Measurements from ENCODE around the gene C19orf33. TPM values are rescaled to one million over a fixed set of nuclear protein-coding genes. Genes with fewer than 3 reads are reported as not detected.

C19orf33 gene
- total and polyA plus RNA-seq, 9 of the 15 experiments (the other 6 are each of a cell fraction or from before 2014, with no cell fraction given): 3.2 TPM; not detected in 8

GRCh38 chr19:38336638-38337359 lies 32.7 kb downstream of the C19orf33 start:
- Histone ChIP-seq H3K9me3 (replicated peaks; ENCODE audit: control insufficient read depth, insufficient read depth, low read depth, low read length) (no peaks in the 10 kb centered on the region), H3K79me2 (ENCODE audit: control insufficient read depth, insufficient read depth, low read length) (peaks cover 2% of the 10 kb centered on the region; the same call in 1 of the 3 replicates), H3K27me3 (ENCODE audit: control insufficient read depth in 2 of 2, insufficient read depth in 2 of 2, low read length in 2 of 2) (no peaks in the 10 kb centered on the region), H3K4me1 (replicated peaks in 1 of 2; ENCODE audit: control insufficient read depth in 2 of 2, insufficient read depth in 2 of 2, low read length in 2 of 2) (peaks cover 13 to 34% of the 10 kb centered on the region in 2 experiments; a peak in 4 of 5 replicates), H3K9me1 (ENCODE audit: control insufficient read depth, insufficient read depth, low read length) (no peaks in the 10 kb centered on the region), H4K20me1 (replicated peaks; ENCODE audit: control insufficient read depth, insufficient read depth, low read length) (no peaks in the 10 kb centered on the region), H3K9ac (ENCODE audit: insufficient read depth in 1 of 2, low read depth in 2 of 2, low read length in 2 of 2) (peak overlapping the region; percentile 71 to 92), H3K4me2 (ENCODE audit: insufficient read depth, low read length) (peak overlapping the region; percentile 95), H2AFZ (ENCODE audit: low read depth, low read length) (peak overlapping the region; percentile 97), H3K4me3 (peak overlapping the region; percentile 85), H3K27ac (ENCODE audit: extremely low read depth, low read depth, low read length) (peak overlapping the region; percentile 88), H3K36me3 (ENCODE audit: control insufficient read depth, insufficient read depth, low read length) (no peaks in the 10 kb centered on the region)
- ATAC-seq: peak; percentile 86
- in situ Hi-C loops (cut with MboI): loop anchor here (25.0 kb wide), 1 partner anchor 424 kb away; the partner anchor contains the start of genes SIPA1L3 and WDR87
- 7% methylated on average over 41 of the region's 41 CpGs for WGBS (ENCODE audit: insufficient coverage, low coverage, missing lambda C conversion rate)
- intact Hi-C loops (cut with micrococcal nuclease): loop anchor here (1.0 to 5.0 kb wide), 2 partner anchors 38 to 51 kb away; partner anchors contain the start of genes GGN, PSMD8 and SPRED3
- FAIRE-seq: peak; percentile 95
- CTCF ChIA-PET (ENCODE audit: low intra/inter-chr PET ratio): interaction anchor here (2.3 to 3.6 kb wide), 3 partner anchors 93 to 194 kb away, joined by 17 to 41 read pairs (median 18); no protein-coding TSS in a partner anchor
- POLR2A ChIA-PET: interaction anchor here (0.7 to 2.6 kb wide), 3 partner anchors 12 to 48 kb away, joined by 4 to 8 read pairs (median 4); no protein-coding TSS in a partner anchor
- peak; percentile 93 to 98 (median 94) for DNase-seq (ENCODE audit: extremely low read depth in 1 of 4, low spot score in 3 of 4)
- BruUV-seq (replicated peaks): no TSS peak
- no peak for TF ChIP-seq RNF219 (CRISPR knock-in tag; IDR thresholded peaks at IDR 0.05)
- TF ChIP-seq ZC3H8 (IDR thresholded peaks at IDR 0.05): no peak
- no peak for TF ChIP-seq UBTF (IDR thresholded peaks at IDR 0.05; ENCODE audit: borderline replicate concordance in 1 of 2, low read depth in 2 of 2, low read length in 2 of 2)
- no peak for TF ChIP-seq RBM25 (IDR thresholded peaks at IDR 0.05; ENCODE audit: low read depth, low read length, severe bottlenecking)
- TF ChIP-seq ADNP (tag; IDR thresholded peaks at IDR 0.05): no peak
- no peak for TF ChIP-seq CBX1 (IDR thresholded peaks at IDR 0.05; ENCODE audit: low read depth)
- TF ChIP-seq TAL1 (IDR thresholded peaks at IDR 0.05): no peak
- no peak for TF ChIP-seq POLR2H (tag; IDR thresholded peaks at IDR 0.05; ENCODE audit: low read depth)
- TF ChIP-seq ZNF174 (CRISPR knock-in tag; IDR thresholded peaks at IDR 0.05): no peak
- TF ChIP-seq HMG20A (CRISPR knock-in tag; conservative IDR thresholded peaks at IDR 0.05): no peak
- TF ChIP-seq ZNF445 (CRISPR knock-in tag; IDR thresholded peaks at IDR 0.05; ENCODE audit: low read depth): no peak

Data from K562 (cell line).